Activated CD4-positive, alpha-beta T cell treated with anti-CD3 and anti-CD28 coated beads, Interleukin-10, Interleukin-2, amounts not matched to agents 100 ng/mL and 50 ng/mL, durations not matched to agents 16 hours and 8 hours (primary cell): ENCODE results near the gene ERBB4.

Source experiments
- DNase-seq: peaks from one replicate; pipeline ENCODE4 v3.0.0-alpha.2; 2020

Gene ERBB4

DNA sequence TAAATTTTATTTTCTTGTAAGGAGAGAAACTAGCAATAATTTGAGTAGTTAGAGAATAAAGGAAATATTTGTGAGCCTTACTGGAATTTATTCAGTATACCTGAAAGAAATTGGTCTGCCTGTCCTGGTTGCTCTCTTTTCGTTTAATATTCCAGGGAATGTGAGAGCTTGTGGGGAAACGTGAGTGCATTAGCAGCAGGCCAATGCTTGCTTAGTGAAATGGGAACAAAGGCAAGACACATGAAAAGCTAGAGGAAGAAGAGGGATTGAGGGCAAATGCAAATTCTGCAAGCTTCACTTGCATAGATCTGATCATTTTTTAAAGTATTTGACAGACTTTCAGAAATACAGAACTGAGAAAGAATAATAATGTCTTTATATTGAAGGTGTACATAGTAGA lies 111.0 kb downstream of the ERBB4 start:
- no peak for DNase-seq

DNA sequence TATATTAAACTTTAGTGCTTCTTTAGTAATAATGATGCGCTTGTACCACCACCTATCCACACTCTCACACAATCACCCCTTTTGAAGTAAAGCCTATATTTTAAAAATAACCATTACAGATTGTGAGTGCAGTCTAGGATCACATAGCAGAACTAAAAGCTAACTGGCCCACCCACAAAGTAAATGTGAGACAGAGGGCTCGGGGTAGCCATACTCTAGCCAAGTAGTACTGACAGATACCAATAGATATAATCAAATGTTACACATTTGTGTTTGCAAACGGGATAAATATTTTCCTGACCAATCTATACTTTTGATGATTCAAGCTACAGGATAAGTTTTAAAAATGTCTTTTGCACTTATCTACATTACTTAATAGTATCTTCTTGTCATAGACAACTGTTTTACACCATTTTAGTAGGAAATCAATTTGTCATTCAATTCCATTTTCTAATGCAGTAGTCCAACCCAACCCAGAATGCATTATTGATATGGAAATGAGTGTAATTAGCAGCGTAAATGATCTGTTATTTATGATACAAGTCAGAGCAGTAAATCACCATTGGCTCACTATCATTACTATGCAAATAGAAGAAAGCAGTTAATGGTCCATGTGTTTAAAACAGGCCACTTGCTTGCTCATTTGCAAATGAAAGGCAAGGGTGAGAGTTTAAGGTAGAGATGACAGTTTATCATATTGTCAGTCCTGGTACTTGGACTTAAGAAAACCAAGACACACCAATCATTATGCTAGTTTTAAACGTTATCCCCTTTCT lies 111.8 kb downstream of the ERBB4 start:
- DNase-seq, result no peak

DNA sequence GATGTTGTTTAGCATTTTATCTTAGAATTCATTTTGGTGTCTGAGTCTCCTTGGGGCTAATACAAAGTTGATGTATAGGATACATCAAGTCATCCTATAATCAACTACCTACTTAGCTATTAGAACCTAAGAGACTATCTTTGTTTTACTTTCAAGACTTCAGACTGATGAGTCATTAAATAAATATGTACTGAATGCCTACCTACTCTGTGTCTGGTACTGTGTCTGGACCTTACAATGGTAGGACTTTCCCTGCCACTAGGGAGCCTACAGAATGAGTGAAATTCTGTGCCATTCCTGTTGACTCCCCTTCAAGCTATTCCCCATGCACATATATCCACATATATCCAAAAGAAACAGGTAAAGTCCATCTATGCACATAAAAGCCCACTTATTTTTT lies 114.5 kb downstream of the ERBB4 start:
- no peak for DNase-seq

DNA sequence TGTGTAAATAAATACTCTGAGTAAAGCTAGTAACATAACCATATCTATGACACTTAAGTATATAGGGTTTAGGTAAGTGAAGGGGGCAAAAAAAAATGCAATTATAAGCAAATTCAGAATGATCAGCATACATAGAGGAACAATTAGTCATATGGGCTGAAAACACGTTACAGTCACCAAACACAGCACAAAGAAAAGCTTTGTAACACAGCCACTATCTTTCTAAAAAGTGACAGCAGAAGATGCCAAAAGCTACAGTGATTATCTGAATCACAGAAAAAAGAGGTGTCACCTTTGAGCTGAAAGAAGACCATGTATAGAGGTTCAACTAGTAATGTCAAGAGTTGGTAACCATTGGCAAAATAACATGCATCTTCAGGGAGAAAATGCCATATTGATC lies 115.5 kb downstream of the ERBB4 start:
- DNase-seq, result no peak

DNA sequence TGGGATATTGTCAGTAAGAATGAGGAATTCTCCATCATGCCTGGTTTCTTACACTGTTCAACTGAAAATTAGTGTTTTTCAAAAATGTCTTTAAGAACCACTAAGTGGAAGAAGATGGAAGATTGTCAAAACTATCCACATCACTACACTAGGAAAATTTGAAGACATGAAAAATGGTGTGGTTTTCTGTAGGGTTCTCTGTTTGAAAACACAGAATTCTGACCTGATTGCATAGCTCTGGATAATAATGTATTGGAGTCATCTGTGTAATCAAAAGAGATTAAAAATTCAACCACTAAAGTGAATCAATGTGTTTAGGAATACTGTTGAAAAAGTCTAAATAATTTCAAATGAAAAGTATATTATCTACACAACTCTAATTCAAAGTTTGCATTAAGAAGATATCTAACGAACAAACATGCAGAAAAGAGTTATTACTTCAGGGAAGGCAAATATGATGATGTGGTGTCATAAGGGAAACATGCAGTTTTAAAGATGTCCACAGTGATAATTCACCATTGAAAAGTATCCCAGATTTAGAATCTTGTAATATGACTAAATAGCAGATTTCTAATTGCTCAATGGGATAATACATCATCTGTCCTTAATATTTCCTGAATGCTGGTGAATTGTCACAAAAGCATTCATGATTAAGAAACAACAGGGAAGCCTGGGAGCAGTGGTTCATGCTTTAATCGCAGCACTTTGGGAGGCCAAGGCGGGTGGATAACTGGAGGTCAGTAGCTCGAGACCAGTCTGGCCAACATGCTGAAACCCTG lies 116.9 kb downstream of the ERBB4 start:
- DNase-seq, result no peak

DNA sequence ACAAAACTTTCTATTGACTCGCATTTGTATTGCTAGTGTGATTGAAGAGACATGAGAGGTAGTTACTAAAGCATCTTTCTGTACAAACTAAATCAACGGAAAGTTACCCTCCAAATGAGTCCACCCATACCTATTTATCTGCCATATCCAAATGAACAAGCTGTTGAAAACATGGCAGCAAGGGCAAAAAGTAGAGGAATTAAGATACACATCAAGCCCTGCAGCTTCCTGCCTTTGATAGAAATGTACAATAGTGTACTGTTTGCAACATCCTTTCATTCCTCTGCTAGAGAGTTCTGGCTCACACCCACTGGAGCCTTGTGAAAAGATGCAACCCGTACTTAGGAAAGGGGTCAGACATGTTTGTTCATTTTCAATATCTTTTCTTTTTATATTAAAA lies 122.5 kb downstream of the ERBB4 start:
- DNase-seq, result no peak

DNA sequence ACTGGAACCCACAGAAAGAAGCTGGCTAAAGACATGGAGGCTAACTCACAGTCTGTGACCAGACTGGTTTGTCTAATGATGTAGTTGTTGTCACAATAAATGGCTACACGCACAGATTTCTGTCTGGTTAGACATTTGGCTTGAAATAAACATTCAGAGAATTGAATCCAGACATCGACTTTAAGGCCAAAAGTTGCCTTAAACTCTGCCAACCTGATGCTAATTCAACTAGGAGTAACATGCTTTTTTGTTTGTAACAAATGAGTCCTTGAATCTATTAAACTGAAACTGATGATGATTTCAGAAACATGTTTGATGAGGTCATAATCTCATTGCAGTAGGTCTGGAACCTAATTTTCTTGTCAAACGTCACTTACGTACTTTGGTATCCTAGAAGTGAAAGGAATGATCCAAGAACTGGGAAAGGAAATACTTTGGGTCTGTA lies 123.8 kb downstream of the ERBB4 start:
- DNase-seq, result no peak

DNA sequence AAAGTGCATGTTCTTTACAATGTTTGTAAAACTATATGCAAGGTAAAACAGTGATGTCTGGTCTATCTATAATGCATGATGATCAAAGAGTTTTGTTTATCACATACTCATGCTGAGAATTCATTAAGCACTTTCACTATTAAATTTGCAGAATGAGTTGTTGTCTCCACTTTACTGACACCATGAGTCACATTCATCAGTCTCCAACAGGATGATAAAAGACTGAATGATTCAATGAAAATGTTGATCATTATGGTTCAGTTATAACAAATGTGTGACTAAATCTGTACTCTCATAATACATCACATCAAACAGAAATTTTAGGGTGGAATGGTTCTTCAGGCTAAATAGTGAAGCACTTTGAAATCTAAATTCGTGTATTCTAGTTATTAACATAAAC lies 129.0 kb downstream of the ERBB4 start:
- peak; percentile 34 for DNase-seq

DNA sequence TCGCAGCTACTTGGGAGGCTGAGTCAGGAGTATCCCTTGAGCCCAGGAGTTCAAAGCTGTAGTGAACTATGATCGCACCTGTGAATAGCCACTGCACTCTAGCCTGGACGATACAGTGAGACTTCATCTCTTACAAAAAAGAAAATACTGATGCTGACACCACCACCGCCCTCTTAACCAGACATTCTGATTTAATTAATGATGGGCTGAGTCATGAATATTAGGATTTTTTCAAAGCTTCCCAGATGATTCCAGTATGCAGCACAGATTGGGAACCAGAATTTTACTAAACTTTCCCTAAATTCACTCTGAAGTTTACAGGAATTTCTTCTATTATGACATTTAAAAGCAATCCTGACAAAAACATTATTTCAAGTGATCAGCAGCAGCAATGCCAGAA lies 130.1 kb downstream of the ERBB4 start:
- DNase-seq, result no peak

DNA sequence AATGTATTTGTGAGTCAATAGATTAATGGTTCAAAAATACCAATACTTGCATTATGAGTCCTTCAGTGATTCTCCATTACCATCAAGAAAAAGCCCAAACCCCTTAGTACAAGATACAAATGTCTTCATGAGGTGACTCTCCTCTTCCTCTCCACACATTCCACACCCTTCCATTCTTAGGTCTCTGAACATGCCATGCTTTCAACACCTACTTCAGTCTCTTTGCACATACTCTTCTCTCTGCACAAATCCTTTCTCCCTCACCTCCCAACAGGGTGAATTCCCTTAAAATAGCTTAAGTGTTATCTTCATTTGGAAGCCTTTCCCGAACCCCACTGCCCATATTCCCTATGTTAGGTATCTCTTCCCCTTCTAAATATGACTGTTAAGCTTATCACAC lies 131.9 kb downstream of the ERBB4 start:
- DNase-seq, result no peak

DNA sequence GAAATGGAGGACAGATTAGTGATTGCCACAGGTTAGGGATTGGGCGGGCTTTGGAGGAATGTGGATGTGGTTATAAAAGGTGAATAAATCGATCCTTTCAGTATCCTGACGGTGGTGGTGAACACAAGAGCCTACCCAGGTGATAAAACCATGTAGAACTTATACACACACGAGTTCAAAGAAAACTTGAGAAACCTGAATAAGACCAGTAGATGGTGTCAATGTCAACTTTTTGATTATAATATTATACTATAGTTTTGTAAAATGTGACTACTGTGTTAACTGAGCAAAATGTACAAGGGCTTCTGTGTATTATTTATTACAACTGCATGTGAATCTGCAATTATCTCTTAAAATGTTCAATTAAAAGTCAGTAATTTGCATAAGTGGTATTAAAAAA lies 136.3 kb downstream of the ERBB4 start:
- no peak for DNase-seq

DNA sequence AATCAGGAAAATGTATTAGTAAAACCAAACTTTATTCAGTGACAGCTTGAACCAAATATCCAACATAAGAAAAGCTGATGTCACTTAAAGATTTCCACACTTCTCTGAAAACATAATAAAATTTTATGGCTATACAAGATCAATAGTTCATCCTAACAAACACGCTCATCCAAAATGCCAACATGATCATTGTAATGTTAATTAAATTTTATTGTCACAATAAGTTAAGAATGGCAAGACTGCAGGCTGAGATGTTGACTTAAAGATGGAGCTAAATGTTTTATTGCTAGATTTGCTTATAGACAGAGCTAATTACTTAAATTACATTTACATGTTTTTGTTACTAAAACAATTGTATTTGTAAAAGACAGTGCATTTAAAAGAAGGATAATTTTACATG lies 140.3 kb downstream of the ERBB4 start:
- no peak for DNase-seq

DNA sequence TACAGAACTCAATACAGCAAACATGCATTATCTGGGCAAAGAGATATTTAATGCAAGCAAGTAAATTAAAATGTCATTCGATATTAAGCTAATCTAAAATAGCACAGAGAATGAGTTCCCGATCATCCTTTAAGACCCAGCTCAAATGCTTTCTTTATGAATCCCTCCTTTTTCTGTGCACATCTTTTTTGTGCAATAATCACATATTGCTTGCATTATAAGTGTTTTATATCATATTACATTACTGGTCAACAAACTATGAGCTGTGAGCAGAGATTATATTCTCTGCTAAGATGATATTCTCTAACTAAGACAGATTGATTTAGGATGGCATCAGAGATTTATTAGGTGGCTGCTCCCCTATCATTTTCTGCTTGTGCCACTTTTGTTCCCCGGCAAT lies 146.1 kb downstream of the ERBB4 start:
- no peak for DNase-seq

DNA sequence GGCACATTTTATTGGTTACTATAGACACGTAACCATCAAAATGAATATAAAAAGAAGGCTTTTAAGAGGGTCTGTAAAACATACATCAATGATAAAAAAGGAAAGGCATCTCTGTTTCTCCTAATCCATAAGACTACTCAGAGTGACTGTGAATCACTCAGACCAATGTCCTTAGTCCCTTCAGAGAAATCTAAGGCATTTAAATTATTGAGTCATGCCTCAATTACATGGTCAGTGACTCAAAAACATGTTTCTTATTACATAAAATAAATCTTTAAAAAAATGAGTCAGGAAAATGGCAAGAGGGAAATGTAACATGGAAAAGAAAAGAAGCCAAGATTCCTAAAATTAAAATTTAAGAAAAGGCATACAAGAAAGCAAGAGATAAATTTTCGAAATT lies 146.6 kb downstream of the ERBB4 start:
- DNase-seq, result no peak

DNA sequence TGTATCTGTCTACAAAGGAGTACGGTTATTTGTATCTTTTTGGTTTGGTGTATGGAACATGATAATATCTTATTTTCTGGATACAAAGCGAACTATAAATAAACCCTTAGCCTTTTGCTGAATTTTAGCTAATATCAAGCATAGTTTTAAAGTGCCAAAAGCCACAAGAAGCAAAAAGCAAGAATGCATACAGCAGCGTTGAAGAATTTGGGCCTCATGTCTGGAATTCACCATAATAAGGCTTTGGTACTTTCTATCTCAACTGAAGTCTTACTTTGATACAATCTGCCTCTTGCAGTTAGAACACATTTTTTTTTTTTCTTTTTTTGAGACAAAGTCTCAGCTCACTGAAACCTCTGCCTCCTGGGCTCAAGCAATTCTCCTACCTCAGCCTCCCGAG lies 151.5 kb downstream of the ERBB4 start:
- DNase-seq, result no peak

DNA sequence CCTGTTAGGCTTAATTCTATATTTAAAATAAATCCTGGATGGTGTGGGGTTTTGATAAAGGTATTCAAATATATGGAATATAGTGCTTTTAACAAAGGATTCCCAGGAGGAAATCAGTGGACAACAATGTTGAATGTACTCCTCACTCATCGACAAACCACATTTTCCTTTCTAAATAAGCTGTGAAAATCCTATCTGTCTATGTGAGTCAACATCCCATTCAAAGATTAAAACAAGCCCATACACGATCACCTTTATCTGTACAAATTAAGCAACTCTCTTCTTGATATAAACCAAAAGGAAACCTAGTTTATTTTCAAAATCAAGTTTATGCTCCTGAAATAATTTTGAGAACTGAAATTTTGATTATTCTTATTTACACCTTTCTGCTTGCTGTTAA lies 153.4 kb downstream of the ERBB4 start:
- DNase-seq, result no peak

DNA sequence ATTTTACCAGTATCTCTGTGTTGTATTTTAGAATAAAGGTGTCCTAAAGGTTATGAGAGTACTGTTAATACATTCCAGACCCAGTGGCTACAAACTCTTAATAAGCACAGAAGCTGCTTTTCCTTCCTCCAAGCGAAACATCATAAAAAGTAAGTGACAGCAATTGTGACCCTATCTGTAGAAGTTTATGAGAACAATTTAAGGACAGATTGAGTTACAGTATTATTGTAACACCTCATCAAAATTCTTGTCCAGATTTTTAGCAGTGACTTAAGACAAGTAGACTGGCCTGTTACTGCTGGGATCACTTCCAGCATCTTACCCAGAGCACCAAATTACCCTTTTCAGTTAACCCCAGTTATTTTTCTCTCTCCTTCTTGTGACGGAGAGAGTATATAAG lies 154.6 kb downstream of the ERBB4 start:
- DNase-seq, result no peak

DNA sequence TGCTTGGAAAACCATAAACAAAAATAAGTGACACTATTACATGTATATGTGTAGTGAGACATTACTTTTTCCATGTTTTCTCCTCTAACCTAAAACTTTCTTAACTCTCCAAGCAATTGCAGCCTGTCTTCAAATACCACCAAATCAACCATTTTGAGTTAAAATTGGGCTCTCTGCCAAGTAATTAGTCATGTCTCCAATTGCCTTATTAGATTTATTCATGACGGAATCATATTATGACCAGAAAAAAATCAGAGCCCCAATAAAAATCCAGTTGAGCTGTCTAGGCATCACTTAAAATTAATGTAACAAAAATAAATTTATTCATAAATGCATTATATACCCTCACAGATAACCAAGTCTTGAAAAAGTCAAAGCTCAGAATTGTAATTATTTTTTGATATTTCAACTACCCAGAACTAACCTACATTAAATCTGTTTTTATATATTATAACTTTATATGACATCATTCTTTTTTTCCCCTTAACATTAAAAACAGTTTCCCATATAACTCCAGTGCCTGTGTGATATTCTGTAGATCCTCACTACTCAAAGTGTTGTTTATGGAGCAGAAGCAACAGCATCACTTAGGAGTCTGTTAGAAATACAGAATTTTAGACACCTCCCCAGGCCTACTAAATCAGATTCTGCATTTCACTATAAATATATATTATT lies 157.0 kb downstream of the ERBB4 start:
- DNase-seq, result no peak

DNA sequence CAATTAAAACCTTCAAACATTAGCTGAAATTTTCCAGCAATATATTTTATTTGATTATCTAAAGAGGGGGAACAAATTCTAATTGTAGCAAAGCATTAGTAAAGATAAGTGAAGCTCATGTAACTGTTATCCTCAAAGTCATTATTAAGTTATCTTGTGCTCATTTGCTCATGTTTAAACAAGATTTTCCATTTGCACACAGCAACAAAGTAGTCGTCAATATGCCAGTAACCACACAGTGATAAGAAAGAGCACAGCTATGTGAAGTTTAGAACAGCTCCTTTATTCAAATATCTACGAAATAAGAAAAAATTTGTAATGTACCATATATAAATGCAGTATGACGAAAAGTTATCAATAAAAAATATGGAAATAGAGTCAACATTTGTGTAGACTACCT lies 159.5 kb downstream of the ERBB4 start:
- DNase-seq, result no peak

DNA sequence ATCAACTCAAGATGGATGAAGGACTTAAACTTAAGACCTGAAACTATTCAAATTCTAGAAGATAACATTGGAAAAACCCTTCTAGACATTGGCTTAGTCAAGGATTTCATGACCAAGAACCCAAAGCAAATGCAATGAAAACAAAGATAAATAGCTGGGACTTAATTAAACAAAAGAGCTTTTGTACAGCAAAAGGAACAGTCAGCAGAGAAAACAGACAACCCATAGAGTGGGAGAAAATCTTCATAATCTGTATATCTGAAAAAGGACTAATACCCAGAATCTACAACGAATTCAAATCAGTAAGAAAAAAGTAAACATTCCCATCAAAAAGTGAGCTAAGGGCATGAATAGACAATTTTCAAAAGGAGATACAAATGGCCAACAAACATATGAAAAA lies 171.2 kb downstream of the ERBB4 start:
- no peak for DNase-seq

DNA sequence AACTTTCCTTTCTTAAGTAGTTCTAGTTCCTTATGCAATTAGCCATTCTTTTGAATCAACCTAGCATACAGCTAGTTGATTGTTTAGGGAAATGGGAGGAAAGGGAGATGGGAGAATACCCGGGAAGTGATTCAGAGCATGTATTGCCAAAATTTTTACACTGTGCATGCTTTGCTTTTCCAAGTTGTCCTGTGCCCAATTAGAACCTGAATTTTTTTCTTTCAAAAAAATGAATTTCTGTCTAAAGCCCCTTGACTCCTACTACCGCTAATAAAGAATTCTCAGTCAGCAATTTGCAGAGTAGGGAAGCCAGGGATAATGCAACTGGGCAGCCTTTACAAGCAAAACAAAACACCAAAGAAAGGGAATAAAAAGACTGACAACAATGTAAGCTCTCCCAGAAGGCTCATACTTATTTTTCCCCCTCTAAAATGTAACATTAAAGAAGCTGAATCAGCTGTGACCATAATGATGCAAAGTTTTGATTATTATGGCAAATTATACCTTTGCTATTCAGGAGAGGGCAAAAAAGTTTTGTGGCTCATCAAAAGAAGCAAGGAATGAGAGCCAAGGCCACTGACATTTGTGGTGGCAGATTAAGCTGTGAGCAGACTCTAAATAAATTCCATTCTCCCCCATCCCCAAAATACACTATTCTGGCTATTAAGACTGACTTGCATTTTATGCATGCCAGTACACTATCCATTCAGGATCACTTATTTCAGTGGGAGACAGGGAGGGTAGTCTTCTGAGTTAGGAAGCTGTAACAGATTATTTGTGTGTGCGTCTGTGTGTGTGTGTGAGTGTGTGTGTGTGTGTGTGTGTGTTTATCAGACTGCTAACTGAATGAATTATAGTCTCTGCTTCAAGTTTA lies 174.3 kb downstream of the ERBB4 start:
- DNase-seq, result no peak

DNA sequence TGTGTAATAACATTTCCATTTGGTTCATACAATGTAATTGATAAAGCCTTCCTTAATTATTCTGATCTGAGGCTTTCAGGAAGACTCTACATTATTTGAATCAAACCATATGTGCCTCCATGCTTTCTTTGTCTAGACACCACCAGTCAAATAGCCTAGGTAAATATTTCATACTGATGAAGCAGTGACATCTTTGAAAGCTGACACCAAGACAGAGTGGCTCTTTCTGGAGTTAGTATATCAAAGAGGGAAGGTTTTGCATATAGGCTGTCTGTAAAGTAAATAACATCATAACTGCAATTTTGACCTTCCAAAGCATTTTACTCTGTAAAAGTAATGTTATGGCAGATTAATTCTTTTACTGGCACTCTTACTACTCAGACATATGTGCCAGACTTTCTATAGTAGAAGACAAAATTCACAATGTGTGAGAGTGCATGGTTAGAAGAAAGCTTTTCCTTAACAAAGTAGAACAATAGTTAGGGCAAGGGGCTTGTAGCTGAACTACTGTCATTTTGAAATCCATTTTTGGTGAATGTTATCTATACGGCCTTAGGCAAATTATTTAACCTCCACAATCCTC lies 177.3 kb downstream of the ERBB4 start:
- DNase-seq, result no peak

DNA sequence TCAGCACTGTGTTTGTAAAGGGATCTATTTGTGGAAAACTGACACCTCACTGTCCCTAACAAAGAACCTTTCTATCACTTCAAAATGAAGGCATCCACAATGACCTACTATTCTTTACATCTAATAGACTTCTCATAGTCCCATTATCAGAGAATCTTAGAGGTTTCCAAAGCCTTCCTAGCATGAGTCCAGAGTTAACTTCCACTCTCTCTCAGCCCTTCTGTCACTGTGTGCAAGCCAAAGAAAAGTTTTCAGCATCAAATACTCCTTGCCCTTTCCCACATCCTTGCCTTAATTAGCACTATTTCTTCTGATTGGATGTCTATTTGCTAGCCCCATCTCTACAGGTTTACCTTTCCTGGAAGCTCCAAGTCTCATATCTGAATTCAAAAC lies 178.5 kb downstream of the ERBB4 start:
- DNase-seq, result no peak
